ENCODE measurements around the gene PCNX2.

GRCh38 chr1:233233508-233234040 lies 62.0 kb downstream of the PCNX2 start:
- TF ChIP-seq CTCF (IDR thresholded peaks at IDR 0.05): no peak
- no peak for TF ChIP-seq POLR2A (IDR thresholded peaks at IDR 0.05)

Data from lower leg skin (tissue), 3 donors.